Vagina (tissue), 2 donors: ENCODE data around the gene ACSL5. TPM values are rescaled to one million over a fixed set of nuclear protein-coding genes. Genes with fewer than 3 reads are reported as not detected.
"Not testable (repeated sequence)": the region's sequence is repeated elsewhere in the genome, so short reads cannot be mapped to it uniquely, and the experiment has no call there.

Experiments used
- DNase-seq, 2 donors: peaks; one replicate each; pipeline ENCODE4 v3.0.0-alpha.2; 2017; ENCODE audit errors: extremely low spot score in 2 of 2
- H3K27ac ChIP-seq: fragments of 200-600 bp; sonication (generic); one replicate; pipeline ENCODE4 v1.5.1; 2019
- H3K27me3 ChIP-seq: fragments of 200-600 bp; sonication (generic); one replicate; pipeline ENCODE4 v1.5.1; 2019
- H3K36me3 ChIP-seq, 2 donors: fragments of 200-600 bp; sonication (generic); one replicate each; pipeline ENCODE4 v1.5.1; 2017 to 2019
- H3K4me1 ChIP-seq: fragments of 200-600 bp; sonication (generic); one replicate; pipeline ENCODE4 v1.5.1; 2019
- H3K4me3 ChIP-seq, 2 donors: fragments of 200-600 bp; sonication (generic); 1 replicate in 1 of 2; 2 replicates in 1 of 2; pipeline ENCODE4 v1.5.1; 2016 to 2019
- H3K9me3 ChIP-seq: fragments of 200-600 bp; sonication (generic); one replicate; pipeline ENCODE4 v1.5.1; 2019
- CTCF ChIP-seq, 3 experiments: fragments of 450-650 bp in 2 of 3; fragments of 200-600 bp in 1 of 3; sonication (generic) in 1 of 3; IDR thresholded peaks; one replicate each; pipeline ENCODE4 v1.5.1; 2017 to 2019; ENCODE audit warnings: antibody characterized with exemption in 3 of 3, mild to moderate bottlenecking in 2 of 3, moderate library complexity in 2 of 3
- POLR2A ChIP-seq, 2 donors: fragments of 450-650 bp; IDR thresholded peaks; one replicate each; pipeline ENCODE4 v1.6.1; 2017; ENCODE audit warnings: antibody characterized with exemption in 2 of 2, mild to moderate bottlenecking in 2 of 2, moderate library complexity in 2 of 2
- POLR2AphosphoS5 ChIP-seq, 2 donors: sonication (generic); formaldehyde crosslinking; IDR thresholded peaks; one replicate each; pipeline ENCODE4 v1.9.0; 2017; ENCODE audit warnings: antibody characterized with exemption in 2 of 2, mild to moderate bottlenecking in 2 of 2, low read depth in 1 of 2; ENCODE audit not compliant: insufficient read depth in 1 of 2
- intact Hi-C: fragments of 100-400 bp; cut with DNase I; formaldehyde crosslinking; loops from one replicate; pipeline ENCODE4 v1.15.1; 2023
- total RNA-seq: library from RNA; depleted of rRNA; stranded (reverse); fragments of >200 nt; gene quantifications from one replicate; pipeline ENCODE4 v1.2.3, GENCODE V29; 2016

Gene ACSL5
- total RNA-seq, 1 donor from 2014 or later, result 8.3 TPM

GRCh38 chr10:112454910-112455779 is 81.2 kb downstream of the ACSL5 start:
- Histone ChIP-seq H3K27me3 (no peaks in the 10 kb centered on the region), H3K4me3 (no peak overlapping the region), H3K27ac (no peak overlapping the region), H3K36me3 (no peaks in the 10 kb centered on the region), H3K4me1 (no peaks in the 10 kb centered on the region), H3K9me3 (no peaks in the 10 kb centered on the region)
- TF ChIP-seq POLR2A (IDR thresholded peaks at IDR 0.05) (no peak), CTCF (IDR thresholded peaks at IDR 0.05) (no peak), POLR2AphosphoS5 (IDR thresholded peaks at IDR 0.05; ENCODE audit: insufficient read depth in 1 of 2, low read depth in 1 of 2) (no peak)
- no peak for DNase-seq
- intact Hi-C loops, result no loop called here

- intact Hi-C loops, result no loop called here
- Histone ChIP-seq H3K27ac (no peak overlapping the region), H3K4me1 (no peaks in the 10 kb centered on the region), H3K36me3 (no peaks in the 10 kb centered on the region), H3K9me3 (no peaks in the 10 kb centered on the region), H3K4me3 (no peak overlapping the region), H3K27me3 (no peaks in the 10 kb centered on the region)
- DNase-seq, result no peak
- TF ChIP-seq POLR2A (IDR thresholded peaks at IDR 0.05) (no peak), POLR2AphosphoS5 (IDR thresholded peaks at IDR 0.05; ENCODE audit: insufficient read depth in 1 of 2, low read depth in 1 of 2) (no peak)
Observed at GRCh38 chr10:112456533-112456932, 82.6 kb downstream of the ACSL5 start.

DNA sequence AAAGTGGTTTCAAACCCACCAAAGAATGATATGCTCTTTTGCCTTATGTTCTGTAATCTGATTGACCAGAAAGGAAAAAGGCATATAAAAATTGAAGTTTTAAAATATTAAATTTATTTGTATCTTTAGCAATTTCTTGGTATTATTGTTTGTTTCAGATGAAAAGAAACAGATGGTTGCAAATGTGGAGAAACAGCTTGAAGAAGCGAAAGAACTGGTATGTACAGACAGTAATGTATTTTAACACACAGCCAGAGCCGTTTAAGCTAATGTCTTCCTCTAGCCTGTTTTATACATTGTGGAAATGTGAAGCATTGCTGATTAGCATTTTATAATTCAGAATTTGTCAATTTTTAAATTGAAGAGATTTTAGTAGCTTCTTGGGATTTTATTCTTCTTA is 86.5 kb downstream of the ACSL5 start:
- no peak for TF ChIP-seq POLR2A (IDR thresholded peaks at IDR 0.05)
- no peak for TF ChIP-seq POLR2AphosphoS5 (IDR thresholded peaks at IDR 0.05; ENCODE audit: insufficient read depth in 1 of 2, low read depth in 1 of 2)
- no peak for TF ChIP-seq CTCF (IDR thresholded peaks at IDR 0.05)
- no peak for DNase-seq
- intact Hi-C loops, result no loop called here

GRCh38 chr10:112461029-112461887 is 87.3 kb downstream of the ACSL5 start:
- no peak for DNase-seq

More for the DNA sequence above, 86.5 kb downstream of the ACSL5 start:
- no peak overlapping the region for H3K27ac ChIP-seq
- no peaks in the 10 kb centered on the region for H3K27me3 ChIP-seq
- no peaks in the 10 kb centered on the region for H3K4me1 ChIP-seq
- no peaks in the 10 kb centered on the region for H3K9me3 ChIP-seq
- peaks cover 0 to 16% of the 10 kb centered on the region in 2 donors for H3K36me3 ChIP-seq
- H3K4me3 ChIP-seq, result no peak overlapping the region

DNA sequence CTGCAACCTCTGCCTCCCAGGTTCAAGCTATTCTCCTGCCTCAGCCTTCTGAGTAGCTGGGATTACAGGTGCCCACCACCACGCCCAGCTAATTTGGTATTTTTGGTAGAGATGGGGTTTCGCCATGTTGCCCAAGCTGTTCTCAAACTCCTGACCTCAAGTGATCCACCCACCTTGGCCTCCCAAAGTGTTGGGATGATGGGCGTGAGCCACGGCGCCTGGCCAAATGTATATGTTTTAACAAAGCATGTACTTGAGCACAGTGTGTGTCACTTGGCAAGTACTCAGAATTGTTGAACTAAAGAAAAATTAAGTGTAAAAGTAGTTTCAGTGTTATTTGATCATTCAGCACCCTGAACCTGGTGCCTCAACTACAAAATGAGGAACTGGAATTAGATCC is 90.2 kb downstream of the ACSL5 start:
- H3K27ac ChIP-seq, intact Hi-C loops, DNase-seq, H3K4me3 ChIP-seq, H3K27me3 ChIP-seq, H3K4me1 ChIP-seq, H3K9me3 ChIP-seq: not testable (repeated sequence)
- H3K36me3 ChIP-seq, result peaks cover 0 to 27% of the 10 kb centered on the region in 2 donors

More at GRCh38 chr10:112461029-112461887, 87.3 kb downstream of the ACSL5 start:
- Histone ChIP-seq H3K27me3 (no peaks in the 10 kb centered on the region), H3K4me3 (no peak overlapping the region), H3K9me3 (no peaks in the 10 kb centered on the region), H3K4me1 (no peaks in the 10 kb centered on the region), H3K27ac (no peak overlapping the region), H3K36me3 (peaks cover 0 to 24% of the 10 kb centered on the region in 2 donors)
- intact Hi-C loops, result no loop called here
- TF ChIP-seq POLR2A (IDR thresholded peaks at IDR 0.05), result no peak
- no peak for TF ChIP-seq POLR2AphosphoS5 (IDR thresholded peaks at IDR 0.05; ENCODE audit: insufficient read depth in 1 of 2, low read depth in 1 of 2)
- no peak for TF ChIP-seq CTCF (IDR thresholded peaks at IDR 0.05)
